Kidney (tissue), 14 donors: ENCODE results near the gene WDFY4. TPM values are rescaled to one million over a fixed set of nuclear protein-coding genes. Genes with fewer than 3 reads are reported as not detected.

Source experiments
- DNase-seq, 5 donors: peaks; one replicate each; pipeline ENCODE4 v3.0.0-alpha.2; 2013 to 2020
- FAIRE-seq: peaks from 2 replicates; lab custom pipeline; 2012; peaks lifted over from hg19 to GRCh38; lab: Jason Lieb, UNC
- H3K27ac ChIP-seq, 2 donors: one replicate each; pipeline ENCODE4 v1.7.0; 2013; ENCODE audit warnings: low read depth in 2 of 2, low read length in 2 of 2, inconsistent platforms in 1 of 2
- H3K27me3 ChIP-seq: one replicate; pipeline ENCODE4 v1.7.1; 2013; ENCODE audit warnings: low read length, inconsistent platforms; ENCODE audit not compliant: control insufficient read depth, insufficient read depth
- H3K36me3 ChIP-seq, 3 donors: one replicate each; pipeline versions ENCODE4 v1.7.0 to v1.7.1; 2013; ENCODE audit warnings: low read length in 3 of 3, control low read depth in 1 of 3, inconsistent platforms in 1 of 3; ENCODE audit not compliant: insufficient read depth in 3 of 3, control insufficient read depth in 2 of 3
- H3K4me1 ChIP-seq, 3 donors: one replicate each; pipeline versions ENCODE4 v1.7.0 to v1.7.1; 2013; ENCODE audit warnings: low read length in 3 of 3, inconsistent platforms in 1 of 3, low read depth in 1 of 3; ENCODE audit not compliant: control insufficient read depth in 2 of 3, insufficient read depth in 2 of 3
- H3K4me3 ChIP-seq, 3 donors: one replicate each; pipeline versions ENCODE4 v1.7.0 to v1.8.1; 2013; ENCODE audit warnings: low read length in 3 of 3, control low read depth in 1 of 3, inconsistent platforms in 1 of 3
- H3K9ac ChIP-seq, 3 donors: one replicate each; pipeline versions ENCODE4 v1.7.0 to v1.7.1; 2013; ENCODE audit warnings: low read length in 3 of 3, control low read depth in 1 of 3, inconsistent platforms in 1 of 3
- H3K9me3 ChIP-seq, 3 donors: one replicate each; pipeline versions ENCODE4 v1.7.0 to v1.7.1; 2013; ENCODE audit warnings: low read length in 3 of 3, control low read depth in 1 of 3, inconsistent platforms in 1 of 3; ENCODE audit not compliant: control insufficient read depth in 2 of 3, insufficient read depth in 1 of 3
- CTCF ChIP-seq: IDR thresholded peaks from 3 replicates; pipeline ENCODE4 v1.5.1; 2012; ENCODE audit warnings: mild to moderate bottlenecking, moderate library complexity, borderline replicate concordance; ENCODE audit not compliant: insufficient read depth; ENCODE audit errors: extremely low read depth
- intact Hi-C: fragments of 100-400 bp; cut with DNase I; formaldehyde crosslinking; loops from one replicate; pipeline ENCODE4 v1.11.1; 2022
- polyA plus RNA-seq: library from polyadenylated mRNA; stranded (reverse); fragments of 350-450 nt; fragmentation: Illumina TruSeq; extraction: RNeasy Lipid Tissue Mini Kit (QIAGEN cat#74804); gene quantifications from one replicate; pipeline ENCODE4 v1.2.3, GENCODE V29; 2014; ENCODE audit warnings: low read depth, low replicate concordance; ENCODE audit not compliant: insufficient read depth
- total RNA-seq: library from RNA; stranded (reverse); fragmentation: NEBNext Ultra II Directional; extraction: Animal tissue kit (Norgen Biotek cat#: 25700); gene quantifications from one replicate; pipeline ENCODE4 v1.2.1, GENCODE V29; 2021
- donor health status: control.
- donor health status: control.
- donor health status: control.
- donor health status: control.
- donor health status: control.
- donor health status: DM: yes; HTN: yes; CAD: no.
- donor health status: Normal renal cell carcinoma (clear cell type).

The WDFY4 gene
- total and polyA plus RNA-seq, 2 donors from 2014 or later = 1.7 to 13.3 TPM

- Histone ChIP-seq H3K36me3 (no peaks in the 10 kb centered on the region), H3K27ac (no peak overlapping the region), H3K9me3 (no peaks in the 10 kb centered on the region), H3K9ac (no peak overlapping the region), H3K4me3 (no peak overlapping the region), H3K27me3 (no peaks in the 10 kb centered on the region), H3K4me1 (no peaks in the 10 kb centered on the region)
- TF ChIP-seq CTCF = no peak
- FAIRE-seq (no peak), DNase-seq (no peak)
- intact Hi-C loops = no loop called here
Measured at GRCh38 chr10:48648172-48648942, 36.3 kb upstream of the WDFY4 start.

GRCh38 chr10:48649349-48649944 is 35.2 kb upstream of the WDFY4 start:
- intact Hi-C loops = no loop called here

GRCh38 chr10:48651293-48651692 is 33.4 kb upstream of the WDFY4 start:
- Histone ChIP-seq H3K36me3 (no peaks in the 10 kb centered on the region), H3K9me3 (no peaks in the 10 kb centered on the region), H3K4me1 (peaks cover 0 to 3% (median 0%) of the 10 kb centered on the region in 3 donors), H3K27ac (no peak overlapping the region), H3K4me3 (no peak overlapping the region), H3K27me3 (no peaks in the 10 kb centered on the region), H3K9ac (no peak overlapping the region)
- FAIRE-seq (no peak), DNase-seq (no peak)
- TF ChIP-seq CTCF = no peak
- intact Hi-C loops = no loop called here

More at GRCh38 chr10:48649349-48649944, 35.2 kb upstream of the WDFY4 start:
- no peak for TF ChIP-seq CTCF
- DNase-seq (no peak), FAIRE-seq (no peak)
- H3K36me3 ChIP-seq = no peaks in the 10 kb centered on the region
- no peak overlapping the region for H3K9ac ChIP-seq
- no peaks in the 10 kb centered on the region for H3K9me3 ChIP-seq
- H3K4me1 ChIP-seq = no peaks in the 10 kb centered on the region
- no peak overlapping the region for H3K27ac ChIP-seq
- no peak overlapping the region for H3K4me3 ChIP-seq
- H3K27me3 ChIP-seq = no peaks in the 10 kb centered on the region
